Gastroesophageal sphincter (tissue), 3 donors: ENCODE data around the gene FGGY.

Experiments used
- EP300 ChIP-seq: sonication (generic); formaldehyde crosslinking; IDR thresholded peaks from one replicate; pipeline ENCODE4 v1.6.1; 2017; ENCODE audit warnings: antibody characterized with exemption, mild to moderate bottlenecking
- POLR2A ChIP-seq, 2 donors: fragments of 450-650 bp; IDR thresholded peaks; one replicate each; pipeline ENCODE4 v1.6.1; 2017; ENCODE audit warnings: antibody characterized with exemption in 2 of 2, mild to moderate bottlenecking in 2 of 2, moderate library complexity in 1 of 2
- POLR2AphosphoS5 ChIP-seq: sonication (generic); formaldehyde crosslinking; IDR thresholded peaks from one replicate; pipeline ENCODE4 v1.6.1; 2017; ENCODE audit warnings: antibody characterized with exemption
- TF ChIP-seq, protein P1 (sequence below), 4 experiments: fragments of 200-600 bp in 2 of 4; fragments of 450-650 bp in 2 of 4; sonication (generic) in 1 of 4; IDR thresholded peaks; one replicate each; pipeline ENCODE4 v1.5.1; 2017 to 2019; ENCODE audit warnings: antibody characterized with exemption in 4 of 4, mild to moderate bottlenecking in 2 of 4, moderate library complexity in 2 of 4

DNA sequence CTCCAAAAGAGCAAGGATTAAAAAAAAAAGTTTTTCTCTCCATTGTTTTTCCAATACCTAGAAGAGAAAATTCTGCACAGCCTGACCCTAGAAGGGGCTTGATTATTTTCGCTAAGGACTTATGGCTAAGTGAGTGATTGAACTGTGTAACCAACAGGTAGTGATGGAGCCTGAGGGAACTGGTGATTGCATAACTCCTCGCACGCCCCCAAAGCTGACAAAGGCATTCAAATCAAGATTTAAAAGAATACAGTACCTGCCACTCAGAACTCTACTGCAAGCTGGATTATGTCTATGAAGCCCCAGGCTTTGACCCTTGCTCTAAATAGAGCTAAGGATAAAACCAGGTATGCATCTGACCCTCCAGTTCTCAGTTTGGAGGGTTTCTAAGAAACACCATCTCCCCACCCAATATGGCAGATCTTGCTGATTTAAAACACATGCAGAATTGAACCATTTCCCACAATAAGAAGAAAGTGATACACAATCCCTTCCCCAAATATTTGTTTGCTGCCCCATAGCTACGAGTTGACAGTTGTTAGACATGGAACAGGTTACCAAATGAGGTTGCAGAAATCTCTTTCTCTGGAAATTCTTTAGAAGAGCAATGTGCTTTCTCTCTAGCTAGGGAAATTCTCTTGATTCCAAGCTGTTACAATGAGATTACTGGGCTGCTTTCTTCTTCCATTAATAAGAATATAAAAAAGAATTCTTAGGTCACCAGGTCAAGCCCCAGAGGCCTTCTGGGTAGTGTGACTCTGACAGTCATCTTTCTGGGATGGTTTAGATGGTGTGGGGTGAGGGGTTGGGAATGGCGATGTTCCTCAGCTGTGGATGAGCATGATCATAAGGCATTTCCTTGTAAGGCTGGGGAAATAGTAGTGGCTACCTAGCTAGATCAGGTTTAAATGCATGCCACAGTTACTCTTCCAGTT is 35.1 kb downstream of the FGGY start:
- TF ChIP-seq, protein P1, sequence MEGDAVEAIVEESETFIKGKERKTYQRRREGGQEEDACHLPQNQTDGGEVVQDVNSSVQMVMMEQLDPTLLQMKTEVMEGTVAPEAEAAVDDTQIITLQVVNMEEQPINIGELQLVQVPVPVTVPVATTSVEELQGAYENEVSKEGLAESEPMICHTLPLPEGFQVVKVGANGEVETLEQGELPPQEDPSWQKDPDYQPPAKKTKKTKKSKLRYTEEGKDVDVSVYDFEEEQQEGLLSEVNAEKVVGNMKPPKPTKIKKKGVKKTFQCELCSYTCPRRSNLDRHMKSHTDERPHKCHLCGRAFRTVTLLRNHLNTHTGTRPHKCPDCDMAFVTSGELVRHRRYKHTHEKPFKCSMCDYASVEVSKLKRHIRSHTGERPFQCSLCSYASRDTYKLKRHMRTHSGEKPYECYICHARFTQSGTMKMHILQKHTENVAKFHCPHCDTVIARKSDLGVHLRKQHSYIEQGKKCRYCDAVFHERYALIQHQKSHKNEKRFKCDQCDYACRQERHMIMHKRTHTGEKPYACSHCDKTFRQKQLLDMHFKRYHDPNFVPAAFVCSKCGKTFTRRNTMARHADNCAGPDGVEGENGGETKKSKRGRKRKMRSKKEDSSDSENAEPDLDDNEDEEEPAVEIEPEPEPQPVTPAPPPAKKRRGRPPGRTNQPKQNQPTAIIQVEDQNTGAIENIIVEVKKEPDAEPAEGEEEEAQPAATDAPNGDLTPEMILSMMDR (IDR thresholded peaks at IDR 0.05) = no peak
- TF ChIP-seq POLR2AphosphoS5 (no peak), EP300 (no peak), POLR2A (IDR thresholded peaks at IDR 0.05) (no peak)
